Chondrocyte (in vitro differentiated cells): ENCODE results near the gene SLC25A12. TPM values are rescaled to one million over a fixed set of nuclear protein-coding genes. Genes with fewer than 3 reads are reported as not detected.

Experiments used
- DNase-seq: peaks from one replicate; pipeline ENCODE4 v3.0.0; 2021; ENCODE audit warnings: mixed read lengths, low spot score
- H3K27ac Mint-ChIP-seq: one replicate; pipeline ENCODE4 v1.8.0; 2021; ENCODE audit warnings: mild to moderate bottlenecking, moderate library complexity, mixed read lengths; ENCODE audit not compliant: unreplicated experiment
- H3K27me3 Mint-ChIP-seq: 2 replicates; pipeline ENCODE4 v1.8.0; 2021; ENCODE audit warnings: low read depth, mixed read lengths
- H3K36me3 Mint-ChIP-seq: 2 replicates; pipeline ENCODE4 v1.8.0; 2021; ENCODE audit warnings: low read depth, mixed read lengths
- H3K4me1 Mint-ChIP-seq: 2 replicates; pipeline ENCODE4 v1.8.0; 2021; ENCODE audit warnings: low read depth, mild to moderate bottlenecking, mixed read lengths
- H3K4me3 Mint-ChIP-seq: one replicate; pipeline ENCODE4 v1.8.0; 2021; ENCODE audit warnings: mild to moderate bottlenecking, moderate library complexity, mixed read lengths; ENCODE audit not compliant: unreplicated experiment
- H3K9me3 Mint-ChIP-seq: 2 replicates; pipeline ENCODE4 v1.8.0; 2021; ENCODE audit warnings: low read depth, mixed read lengths
- CTCF ChIP-seq: fragments of 200-600 bp; sonication (generic); IDR thresholded peaks from 2 replicates; pipeline ENCODE4 v1.5.0; 2021; ENCODE audit warnings: antibody characterized with exemption, mild to moderate bottlenecking, moderate library complexity
- total RNA-seq: library from RNA; stranded (reverse); gene quantifications from 3 replicates; pipeline ENCODE4 v1.2.1, GENCODE V29; 2021

The SLC25A12 gene
- total RNA-seq, 1 donor from 2014 or later = 19.0 TPM

- Mint-ChIP-seq H3K4me1 (peaks cover 16% of the 10 kb centered on the region), H3K27me3 (no peaks in the 10 kb centered on the region), H3K27ac (no peak overlapping the region), H3K36me3 (peaks cover 26% of the 10 kb centered on the region), H3K9me3 (no peaks in the 10 kb centered on the region), H3K4me3 (no peak overlapping the region)
- TF ChIP-seq CTCF = no peak
- no peak for DNase-seq
These were observed 148.9 kb downstream of the SLC25A12 start for GRCh38 chr2:171745141-171745540.

- H3K4me3 Mint-ChIP-seq = no peak overlapping the region
- H3K36me3 Mint-ChIP-seq = peaks cover 25% of the 10 kb centered on the region
- H3K27ac Mint-ChIP-seq = peak overlapping the region; percentile 33
- no peak for TF ChIP-seq CTCF
- H3K27me3 Mint-ChIP-seq = no peaks in the 10 kb centered on the region
- H3K4me1 Mint-ChIP-seq = peaks cover 16% of the 10 kb centered on the region
- DNase-seq = no peak
- H3K9me3 Mint-ChIP-seq = no peaks in the 10 kb centered on the region
These were observed 151.3 kb downstream of the SLC25A12 start for GRCh38 chr2:171742760-171743159.

- Mint-ChIP-seq H3K9me3 (no peaks in the 10 kb centered on the region), H3K27me3 (no peaks in the 10 kb centered on the region), H3K27ac (no peak overlapping the region), H3K36me3 (peaks cover 26% of the 10 kb centered on the region), H3K4me3 (no peak overlapping the region), H3K4me1 (peaks cover 16% of the 10 kb centered on the region)
- DNase-seq = no peak
- no peak for TF ChIP-seq CTCF
These were observed 152.9 kb downstream of the SLC25A12 start for GRCh38 chr2:171741189-171741588.

GRCh38 chr2:171735991-171736710 lies 157.9 kb downstream of the SLC25A12 start:
- no peak for DNase-seq
- H3K4me3 Mint-ChIP-seq = no peak overlapping the region
- no peak overlapping the region for H3K27ac Mint-ChIP-seq
- no peaks in the 10 kb centered on the region for H3K9me3 Mint-ChIP-seq
- H3K36me3 Mint-ChIP-seq = peaks cover 30% of the 10 kb centered on the region
- TF ChIP-seq CTCF = no peak
- no peaks in the 10 kb centered on the region for H3K27me3 Mint-ChIP-seq
- H3K4me1 Mint-ChIP-seq = peaks cover 8% of the 10 kb centered on the region

Other genes starting within 250 kb of the SLC25A12 start
- 129 to 141 TPM (median 136 TPM) in 3 replicates for gene DYNC1I2, start 206.8 kb downstream of the SLC25A12 start, total RNA-seq
- gene HAT1, start 28.2 kb upstream of the SLC25A12 start, total RNA-seq = 37.9 to 64.0 TPM (median 38.1 TPM) in 3 replicates
- gene METAP1D, start 105.7 kb upstream of the SLC25A12 start, total RNA-seq = 4.5 to 9.9 TPM (median 4.6 TPM) in 3 replicates
- 6.7 to 34.2 TPM (median 7.1 TPM) in 3 replicates for gene DLX1, start 191.3 kb upstream of the SLC25A12 start, total RNA-seq
- 5.2 to 29.1 TPM (median 5.7 TPM) in 3 replicates for gene DLX2, start 208.7 kb upstream of the SLC25A12 start, total RNA-seq